HFFc6 (cell line): ENCODE measurements around the gene SLC38A4. TPM values are rescaled to one million over a fixed set of nuclear protein-coding genes. Genes with fewer than 3 reads are reported as not detected.

Source experiments
- DNase-seq: peaks from one replicate; pipeline ENCODE4 v3.0.0-alpha.2; 2018
- H3K27ac Mint-ChIP-seq: 2 replicates; pipeline ENCODE4 v1.8.0; 2020; ENCODE audit warnings: mild to moderate bottlenecking, mixed read lengths
- H3K27me3 Mint-ChIP-seq: 2 replicates; pipeline ENCODE4 v1.8.0; 2021; ENCODE audit warnings: mild to moderate bottlenecking, moderate library complexity, mixed read lengths; ENCODE audit not compliant: insufficient read depth
- H3K36me3 Mint-ChIP-seq: 2 replicates; pipeline ENCODE4 v1.8.0; 2021; ENCODE audit warnings: low read depth, mixed read lengths
- H3K4me1 Mint-ChIP-seq: 2 replicates; pipeline ENCODE4 v1.8.0; 2020; ENCODE audit warnings: low read depth, mixed read lengths
- H3K4me3 Mint-ChIP-seq: 2 replicates; pipeline ENCODE4 v1.8.0; 2020; ENCODE audit warnings: mild to moderate bottlenecking, moderate library complexity, mixed read lengths
- H3K9me3 Mint-ChIP-seq: 2 replicates; pipeline ENCODE4 v1.8.0; 2020; ENCODE audit warnings: mild to moderate bottlenecking, mixed read lengths
- total RNA-seq, 6 experiments: library from RNA; stranded (reverse); fragmentation: NEBNext Ultra II Directional; extraction: Animal tissue kit (Norgen Biotek cat#: 25700); gene quantifications; 2 replicates in 1 of 6; 3 replicates in 5 of 6; pipeline ENCODE4 v1.2.3, GENCODE V29; 2021
- TF ChIP-seq, protein P1 (sequence below): fragments of 200-600 bp; sonication (generic); IDR thresholded peaks from 2 replicates; pipeline ENCODE4 v1.5.0; 2021; ENCODE audit warnings: antibody characterized with exemption, mild to moderate bottlenecking

The SLC38A4 gene
- total RNA-seq, 6 experiments from 2014 or later: 8.5 to 14.2 (median 10.7) TPM

DNA sequence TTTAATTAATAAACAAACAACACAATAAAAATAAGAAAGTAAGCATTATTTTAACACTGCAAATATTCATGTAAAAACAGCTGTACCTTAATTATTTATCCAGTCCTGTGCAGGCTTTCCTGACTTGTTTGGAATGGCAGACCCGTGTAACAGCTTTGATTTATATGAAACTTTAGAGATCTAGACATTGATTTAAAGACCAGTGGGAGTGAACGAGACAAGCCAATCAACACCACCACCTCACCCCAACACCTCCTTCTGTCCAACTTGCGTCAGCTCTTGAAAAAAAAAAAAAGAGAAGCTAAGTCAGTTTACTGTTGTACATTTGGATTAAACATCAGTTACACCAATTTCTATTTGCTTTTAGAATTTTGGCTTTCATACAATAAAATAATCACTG, 22.3 kb downstream of the SLC38A4 start:
- H3K4me1 Mint-ChIP-seq: peaks cover 16% of the 10 kb centered on the region; the same call in 1 of the 2 replicates
- no peak overlapping the region for H3K27ac Mint-ChIP-seq
- H3K27me3 Mint-ChIP-seq: no peaks in the 10 kb centered on the region; the same call in 1 of the 2 replicates
- H3K4me3 Mint-ChIP-seq: no peak overlapping the region
- no peaks in the 10 kb centered on the region for H3K9me3 Mint-ChIP-seq
- H3K36me3 Mint-ChIP-seq: no peaks in the 10 kb centered on the region; the same call in 1 of the 2 replicates
- TF ChIP-seq, protein P1, sequence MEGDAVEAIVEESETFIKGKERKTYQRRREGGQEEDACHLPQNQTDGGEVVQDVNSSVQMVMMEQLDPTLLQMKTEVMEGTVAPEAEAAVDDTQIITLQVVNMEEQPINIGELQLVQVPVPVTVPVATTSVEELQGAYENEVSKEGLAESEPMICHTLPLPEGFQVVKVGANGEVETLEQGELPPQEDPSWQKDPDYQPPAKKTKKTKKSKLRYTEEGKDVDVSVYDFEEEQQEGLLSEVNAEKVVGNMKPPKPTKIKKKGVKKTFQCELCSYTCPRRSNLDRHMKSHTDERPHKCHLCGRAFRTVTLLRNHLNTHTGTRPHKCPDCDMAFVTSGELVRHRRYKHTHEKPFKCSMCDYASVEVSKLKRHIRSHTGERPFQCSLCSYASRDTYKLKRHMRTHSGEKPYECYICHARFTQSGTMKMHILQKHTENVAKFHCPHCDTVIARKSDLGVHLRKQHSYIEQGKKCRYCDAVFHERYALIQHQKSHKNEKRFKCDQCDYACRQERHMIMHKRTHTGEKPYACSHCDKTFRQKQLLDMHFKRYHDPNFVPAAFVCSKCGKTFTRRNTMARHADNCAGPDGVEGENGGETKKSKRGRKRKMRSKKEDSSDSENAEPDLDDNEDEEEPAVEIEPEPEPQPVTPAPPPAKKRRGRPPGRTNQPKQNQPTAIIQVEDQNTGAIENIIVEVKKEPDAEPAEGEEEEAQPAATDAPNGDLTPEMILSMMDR: no peak
- no peak for DNase-seq

DNA sequence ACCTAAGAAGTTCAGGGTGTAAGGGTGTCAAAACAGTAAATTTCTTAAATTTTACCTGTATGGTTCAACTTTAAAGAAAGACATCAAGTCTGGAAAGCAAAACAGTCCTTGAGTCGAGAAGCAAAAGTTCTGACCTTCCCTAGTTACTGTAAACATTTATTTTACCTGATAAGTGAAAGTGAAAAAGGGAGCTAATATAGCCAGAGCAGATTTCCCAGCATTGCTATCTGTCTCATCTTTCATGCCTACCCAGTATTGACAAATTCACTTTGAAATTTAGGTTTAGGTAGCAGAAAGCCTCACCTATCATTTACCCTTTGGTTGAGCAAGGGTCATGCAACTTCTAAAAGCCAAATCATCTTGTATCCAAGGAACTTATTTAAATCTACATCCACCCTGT, 24.5 kb downstream of the SLC38A4 start:
- Mint-ChIP-seq H3K36me3 (peaks cover 11% of the 10 kb centered on the region), H3K27ac (no peak overlapping the region), H3K27me3 (no peaks in the 10 kb centered on the region; the same call in 1 of the 2 replicates), H3K4me3 (no peak overlapping the region), H3K9me3 (no peaks in the 10 kb centered on the region), H3K4me1 (peaks cover 16% of the 10 kb centered on the region; the same call in 1 of the 2 replicates)
- no peak for DNase-seq
- TF ChIP-seq, protein P1: no peak

DNA sequence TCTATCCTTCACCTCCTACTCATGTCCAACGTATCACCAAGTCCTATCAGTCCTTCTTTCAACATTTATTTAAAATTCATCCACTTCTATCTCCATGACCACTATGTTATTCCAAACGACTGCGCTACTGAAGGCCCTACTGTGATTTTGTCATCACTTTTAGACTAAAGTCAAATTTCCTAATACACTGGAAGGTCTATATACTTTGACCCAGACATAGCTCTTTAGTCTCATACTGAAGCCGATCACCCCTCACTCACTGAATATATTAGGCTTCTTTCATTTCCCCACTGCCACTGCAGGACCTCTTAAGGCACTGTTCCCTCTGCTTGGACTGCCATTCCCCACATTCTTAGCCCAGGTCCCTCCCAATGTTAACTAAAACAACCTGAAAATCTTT, 25.6 kb downstream of the SLC38A4 start:
- Mint-ChIP-seq H3K4me1 (peaks cover 16% of the 10 kb centered on the region; the same call in 1 of the 2 replicates), H3K4me3 (no peak overlapping the region), H3K27me3 (no peaks in the 10 kb centered on the region; the same call in 1 of the 2 replicates), H3K27ac (no peak overlapping the region), H3K9me3 (no peaks in the 10 kb centered on the region), H3K36me3 (peaks cover 16% of the 10 kb centered on the region)
- no peak for DNase-seq
- TF ChIP-seq, protein P1: no peak

DNA sequence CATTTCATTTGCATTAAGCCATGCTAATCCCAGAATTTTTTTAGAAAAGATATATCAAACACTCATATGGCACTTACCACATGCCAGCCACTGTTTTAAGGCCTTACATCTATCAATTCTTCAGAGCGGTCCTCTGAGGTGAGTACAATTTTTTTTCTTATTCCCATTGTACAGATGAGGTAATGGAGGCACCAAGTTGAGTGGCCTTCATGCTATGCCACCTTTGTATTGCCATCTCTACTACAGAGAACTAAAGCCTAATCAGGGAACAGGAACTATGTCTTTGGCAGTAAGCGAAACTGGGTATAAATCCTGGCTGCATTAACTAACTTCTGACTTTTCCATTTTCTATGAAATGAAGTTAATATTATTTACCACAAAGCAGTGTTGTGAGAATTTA, 27.1 kb downstream of the SLC38A4 start:
- Mint-ChIP-seq H3K9me3 (peaks cover 5% of the 10 kb centered on the region; the same call in 1 of the 2 replicates), H3K27ac (no peak overlapping the region), H3K4me1 (peaks cover 27% of the 10 kb centered on the region), H3K27me3 (no peaks in the 10 kb centered on the region; the same call in 1 of the 2 replicates), H3K36me3 (peaks cover 24% of the 10 kb centered on the region), H3K4me3 (no peak overlapping the region)
- no peak for DNase-seq
- TF ChIP-seq, protein P1: no peak

DNA sequence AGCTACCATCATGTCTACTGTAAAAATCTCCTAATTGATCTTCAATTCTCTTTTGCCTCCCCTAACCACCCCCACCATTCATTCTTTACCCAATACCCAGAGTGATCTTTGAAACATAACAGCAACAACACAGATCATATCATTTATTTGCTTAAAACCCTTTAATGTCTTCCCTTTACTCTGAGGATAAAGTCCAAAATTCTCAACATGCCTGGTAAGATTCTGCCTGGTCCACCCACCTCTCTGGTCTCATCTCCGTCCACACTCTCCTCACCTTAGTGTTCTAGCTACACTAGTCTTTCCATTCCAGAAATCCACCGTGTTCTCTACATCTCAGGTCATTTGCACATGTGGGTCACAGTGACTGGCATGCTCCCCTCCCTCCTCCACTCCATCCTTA, 27.7 kb downstream of the SLC38A4 start:
- Mint-ChIP-seq H3K4me3 (no peak overlapping the region), H3K27me3 (no peaks in the 10 kb centered on the region; the same call in 1 of the 2 replicates), H3K27ac (no peak overlapping the region), H3K36me3 (peaks cover 24% of the 10 kb centered on the region), H3K4me1 (peaks cover 33% of the 10 kb centered on the region), H3K9me3 (peaks cover 5% of the 10 kb centered on the region; the same call in 1 of the 2 replicates)
- TF ChIP-seq, protein P1: no peak
- no peak for DNase-seq
